ENCODE data around the gene PGS1.

The PGS1 gene

GRCh38 chr17:78393575-78393974, 15.1 kb downstream of the PGS1 start:
- peaks cover 21 to 27% of the 10 kb centered on the region in 2 experiments for H3K4me1 ChIP-seq (ENCODE audit: control insufficient read depth in 1 of 2, insufficient read depth in 1 of 2, low read depth in 1 of 2, low read length in 1 of 2)
- TF ChIP-seq CTCF (IDR thresholded peaks at IDR 0.05): no peak
- H3K36me3 ChIP-seq: peaks cover 69% of the 10 kb centered on the region

DNA sequence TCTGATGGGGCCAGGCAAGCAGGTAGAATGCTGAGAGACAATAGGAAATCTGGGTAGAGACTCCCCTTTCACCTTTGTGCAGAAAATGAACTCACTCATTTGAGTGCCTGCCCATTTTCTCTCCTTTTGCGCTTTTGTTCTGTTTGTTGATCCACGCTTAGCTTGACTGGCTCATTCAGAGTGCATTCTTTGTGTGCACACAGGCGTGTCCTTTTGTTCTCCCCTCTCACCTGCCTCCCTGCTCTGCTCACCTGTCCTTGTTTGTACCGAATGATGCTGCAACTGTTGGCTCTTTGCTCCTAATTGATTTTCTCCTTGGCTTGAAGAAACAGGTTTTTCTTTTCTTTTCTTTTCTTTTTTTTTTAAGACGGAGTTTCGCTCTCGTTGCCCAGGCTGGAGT, 15.8 kb downstream of the PGS1 start:
- peaks cover 15 to 21% of the 10 kb centered on the region in 2 experiments for H3K4me1 ChIP-seq (ENCODE audit: control insufficient read depth in 1 of 2, insufficient read depth in 1 of 2, low read depth in 1 of 2, low read length in 1 of 2)
- no peaks in the 10 kb centered on the region for H3K9me3 ChIP-seq
- no peak for TF ChIP-seq CTCF (IDR thresholded peaks at IDR 0.05)

More at GRCh38 chr17:78393575-78393974, 15.1 kb downstream of the PGS1 start:
- no peaks in the 10 kb centered on the region for H3K27me3 ChIP-seq
- H3K4me3 ChIP-seq (ENCODE audit: low read depth in 1 of 2, low read length in 1 of 2): no peak overlapping the region
- no peak overlapping the region for H3K27ac ChIP-seq
- no peaks in the 10 kb centered on the region for H3K9me3 ChIP-seq

DNA sequence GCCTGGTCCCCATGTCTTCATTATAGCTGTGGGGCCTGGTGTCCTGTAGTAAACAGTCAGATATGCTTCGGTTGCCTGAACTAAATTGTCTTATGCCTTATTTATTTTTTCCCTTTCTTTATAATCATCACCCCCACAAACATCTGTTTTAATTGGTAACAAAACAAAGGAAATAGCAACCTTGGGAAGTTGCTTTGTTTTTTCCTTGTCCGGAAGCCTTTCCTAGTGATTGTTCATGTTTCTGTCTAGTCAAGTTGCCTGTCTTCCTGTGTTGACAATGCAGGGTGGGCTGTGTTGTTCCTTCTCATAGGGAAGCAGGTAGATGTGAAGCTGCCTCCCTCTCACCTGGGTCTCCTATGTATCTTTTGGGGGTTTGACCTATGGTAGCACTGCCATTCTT, 16.7 kb downstream of the PGS1 start:
- TF ChIP-seq CTCF (IDR thresholded peaks at IDR 0.05): no peak
- no peak overlapping the region for H3K4me3 ChIP-seq (ENCODE audit: low read depth in 1 of 2, low read length in 1 of 2)
- no peaks in the 10 kb centered on the region for H3K27me3 ChIP-seq
- peaks cover 5 to 11% of the 10 kb centered on the region in 2 experiments for H3K4me1 ChIP-seq (ENCODE audit: control insufficient read depth in 1 of 2, insufficient read depth in 1 of 2, low read depth in 1 of 2, low read length in 1 of 2)
- peaks cover 85% of the 10 kb centered on the region for H3K36me3 ChIP-seq
- no peaks in the 10 kb centered on the region for H3K9me3 ChIP-seq
- no peak overlapping the region for H3K27ac ChIP-seq

More for the DNA sequence above, 15.8 kb downstream of the PGS1 start:
- no peaks in the 10 kb centered on the region for H3K27me3 ChIP-seq
- H3K36me3 ChIP-seq: peaks cover 75% of the 10 kb centered on the region
- H3K4me3 ChIP-seq (ENCODE audit: low read depth in 1 of 2, low read length in 1 of 2): no peak overlapping the region
- H3K27ac ChIP-seq: no peak overlapping the region

GRCh38 chr17:78396441-78397337, 18.2 kb downstream of the PGS1 start:
- no peak overlapping the region for H3K27ac ChIP-seq

GRCh38 chr17:78397681-78398101, 19.2 kb downstream of the PGS1 start:
- Histone ChIP-seq H3K4me3 (ENCODE audit: low read depth in 1 of 2, low read length in 1 of 2) (no peak overlapping the region), H3K27me3 (no peaks in the 10 kb centered on the region), H3K9me3 (no peaks in the 10 kb centered on the region), H3K27ac (no peak overlapping the region), H3K4me1 (ENCODE audit: control insufficient read depth in 1 of 2, insufficient read depth in 1 of 2, low read depth in 1 of 2, low read length in 1 of 2) (no peaks in the 10 kb centered on the region), H3K36me3 (peaks cover 98% of the 10 kb centered on the region)
- TF ChIP-seq CTCF (IDR thresholded peaks at IDR 0.05): no peak

More at GRCh38 chr17:78396441-78397337, 18.2 kb downstream of the PGS1 start:
- Histone ChIP-seq H3K4me1 (ENCODE audit: control insufficient read depth in 1 of 2, insufficient read depth in 1 of 2, low read depth in 1 of 2, low read length in 1 of 2) (no peaks in the 10 kb centered on the region), H3K36me3 (peaks cover 89% of the 10 kb centered on the region), H3K27me3 (no peaks in the 10 kb centered on the region), H3K9me3 (no peaks in the 10 kb centered on the region), H3K4me3 (ENCODE audit: low read depth in 1 of 2, low read length in 1 of 2) (no peak overlapping the region)
- no peak for TF ChIP-seq CTCF (IDR thresholded peaks at IDR 0.05)
